Thyroid gland (tissue), 4 donors: ENCODE data around the gene SLC2A13.

Experiments
- POLR2A ChIP-seq, 2 donors: fragments of 450-650 bp; IDR thresholded peaks; one replicate each; pipeline ENCODE4 v1.6.1; 2017; ENCODE audit warnings: antibody characterized with exemption in 2 of 2, mild to moderate bottlenecking in 2 of 2, moderate library complexity in 1 of 2
- TF ChIP-seq, protein P1 (sequence below), 6 experiments: fragments of 200-600 bp in 3 of 6; fragments of 450-650 bp in 3 of 6; sonication (generic) in 3 of 6; IDR thresholded peaks; one replicate each; pipeline ENCODE4 v1.5.1; 2016 to 2019; ENCODE audit warnings: antibody characterized with exemption in 6 of 6, mild to moderate bottlenecking in 2 of 6, inconsistent platforms in 1 of 6, moderate library complexity in 1 of 6

DNA sequence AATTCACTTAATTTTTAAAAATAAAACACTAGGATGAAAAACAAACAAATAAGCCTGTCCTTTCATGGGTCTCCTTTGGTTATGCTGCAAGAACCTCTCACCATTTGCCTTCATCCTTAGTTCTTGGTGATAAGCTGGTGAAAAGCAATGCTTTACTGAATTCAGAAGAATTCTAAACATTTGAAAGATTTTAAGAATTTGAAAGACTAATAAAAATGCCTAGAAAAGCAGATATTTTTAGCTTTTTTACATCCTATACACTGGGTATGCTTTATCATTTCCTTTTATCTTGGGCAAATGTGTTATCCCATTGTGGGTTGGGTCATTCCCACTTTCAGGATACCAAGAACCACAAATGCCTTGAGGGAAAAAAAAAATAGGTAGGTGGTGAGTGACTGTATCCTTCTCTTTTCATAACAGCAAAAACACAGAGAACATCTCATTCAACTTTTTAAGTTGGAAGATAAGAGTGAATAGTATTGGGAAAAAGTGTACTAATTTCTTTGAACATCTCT lies 289.2 kb downstream of the SLC2A13 start:
- TF ChIP-seq, protein P1, sequence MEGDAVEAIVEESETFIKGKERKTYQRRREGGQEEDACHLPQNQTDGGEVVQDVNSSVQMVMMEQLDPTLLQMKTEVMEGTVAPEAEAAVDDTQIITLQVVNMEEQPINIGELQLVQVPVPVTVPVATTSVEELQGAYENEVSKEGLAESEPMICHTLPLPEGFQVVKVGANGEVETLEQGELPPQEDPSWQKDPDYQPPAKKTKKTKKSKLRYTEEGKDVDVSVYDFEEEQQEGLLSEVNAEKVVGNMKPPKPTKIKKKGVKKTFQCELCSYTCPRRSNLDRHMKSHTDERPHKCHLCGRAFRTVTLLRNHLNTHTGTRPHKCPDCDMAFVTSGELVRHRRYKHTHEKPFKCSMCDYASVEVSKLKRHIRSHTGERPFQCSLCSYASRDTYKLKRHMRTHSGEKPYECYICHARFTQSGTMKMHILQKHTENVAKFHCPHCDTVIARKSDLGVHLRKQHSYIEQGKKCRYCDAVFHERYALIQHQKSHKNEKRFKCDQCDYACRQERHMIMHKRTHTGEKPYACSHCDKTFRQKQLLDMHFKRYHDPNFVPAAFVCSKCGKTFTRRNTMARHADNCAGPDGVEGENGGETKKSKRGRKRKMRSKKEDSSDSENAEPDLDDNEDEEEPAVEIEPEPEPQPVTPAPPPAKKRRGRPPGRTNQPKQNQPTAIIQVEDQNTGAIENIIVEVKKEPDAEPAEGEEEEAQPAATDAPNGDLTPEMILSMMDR (IDR thresholded peaks at IDR 0.05): no peak
- no peak for TF ChIP-seq POLR2A (IDR thresholded peaks at IDR 0.05)
